ENCODE results near the gene ATG7.

The ATG7 gene

GRCh38 chr3:11555881-11556633 is 283.9 kb downstream of the ATG7 start:
- TF ChIP-seq CTCF (IDR thresholded peaks at IDR 0.05; ENCODE audit: borderline replicate concordance, control extremely low read depth, extremely low read depth, insufficient read depth, missing control alignments): no peak
- in situ Hi-C loops (cut with MboI; ENCODE audit: low sequenced_read_pairs, unreplicated experiment): no loop called here
- DNase-seq (ENCODE audit: low spot score): no peak

- TF ChIP-seq CTCF (IDR thresholded peaks at IDR 0.05; ENCODE audit: borderline replicate concordance, control extremely low read depth, extremely low read depth, insufficient read depth, missing control alignments): no peak
- no peak for DNase-seq (ENCODE audit: low spot score)
- in situ Hi-C loops (cut with MboI; ENCODE audit: low sequenced_read_pairs, unreplicated experiment): no loop called here
These were observed 284.9 kb downstream of the ATG7 start for GRCh38 chr3:11556851-11557644.

- TF ChIP-seq CTCF (IDR thresholded peaks at IDR 0.05; ENCODE audit: borderline replicate concordance, control extremely low read depth, extremely low read depth, insufficient read depth, missing control alignments): no peak
- DNase-seq (ENCODE audit: low spot score): no peak
These were observed 285.8 kb downstream of the ATG7 start for GRCh38 chr3:11558002-11558401.

GRCh38 chr3:11558411-11558903 is 286.3 kb downstream of the ATG7 start:
- no peak for TF ChIP-seq CTCF (IDR thresholded peaks at IDR 0.05; ENCODE audit: borderline replicate concordance, control extremely low read depth, extremely low read depth, insufficient read depth, missing control alignments)
- DNase-seq (ENCODE audit: low spot score): no peak
- in situ Hi-C loops (cut with MboI; ENCODE audit: low sequenced_read_pairs, unreplicated experiment): no loop called here

More at GRCh38 chr3:11558002-11558401, 285.8 kb downstream of the ATG7 start:
- in situ Hi-C loops (cut with MboI; ENCODE audit: low sequenced_read_pairs, unreplicated experiment): no loop called here

GRCh38 chr3:11558918-11559815 is 287.0 kb downstream of the ATG7 start:
- no peak for DNase-seq (ENCODE audit: low spot score)
- TF ChIP-seq CTCF (IDR thresholded peaks at IDR 0.05; ENCODE audit: borderline replicate concordance, control extremely low read depth, extremely low read depth, insufficient read depth, missing control alignments): no peak
- in situ Hi-C loops (cut with MboI; ENCODE audit: low sequenced_read_pairs, unreplicated experiment): no loop called here

Measured in GM13976 (cell line).